ENCODE measurements around the gene ADISSP.

The ADISSP gene

DNA sequence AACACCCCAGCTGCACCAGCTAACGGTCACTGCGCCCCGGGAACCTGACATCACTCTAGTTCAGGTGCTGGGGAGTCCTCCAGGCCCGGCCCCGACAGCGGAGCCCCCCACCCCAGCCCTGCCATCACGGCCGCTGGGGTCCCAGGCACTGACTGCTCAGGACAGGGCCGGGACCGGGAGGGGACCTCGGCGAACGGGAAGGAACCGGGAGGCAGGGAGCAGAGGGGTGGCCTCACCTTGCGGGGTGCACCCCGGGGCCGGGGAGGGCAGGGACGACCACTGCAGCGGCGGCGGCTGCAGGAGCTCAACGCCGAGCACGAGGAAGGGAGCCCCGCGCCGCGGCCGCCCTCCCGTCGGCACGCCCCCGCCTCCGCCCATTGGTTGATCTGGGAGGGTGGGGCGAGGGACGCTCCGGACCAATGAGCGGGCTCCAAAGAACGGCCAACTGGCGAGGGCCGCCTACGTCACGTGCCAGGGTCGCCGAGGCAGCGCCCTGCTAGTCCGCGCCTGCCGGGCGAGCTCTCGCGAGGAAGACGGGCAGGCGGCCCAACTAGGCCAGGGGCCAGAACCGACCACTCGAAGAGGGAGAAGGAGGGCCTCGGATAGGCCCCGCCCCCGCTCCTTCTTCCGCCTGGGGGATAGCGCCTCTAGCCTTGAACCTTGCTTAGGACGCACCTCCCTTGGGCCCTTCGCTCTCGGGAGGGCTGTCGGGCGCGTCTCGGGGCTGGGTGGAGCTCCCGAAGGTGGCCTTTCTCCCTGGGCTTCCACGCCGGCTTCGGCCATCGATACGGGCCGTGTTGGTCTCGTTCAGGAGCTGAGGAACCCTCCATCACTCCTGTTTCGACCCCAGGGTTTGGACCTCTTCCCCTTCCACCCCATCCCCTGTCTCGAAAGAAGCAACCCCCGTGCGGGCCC is at the start of gene ADISSP:
TSS of gene ADISSP (minus strand) at position 327 of the 915 bp plus-strand sequence. CDS start 7,653 bp downstream, outside the sequence.
- H4K20me1 ChIP-seq (ENCODE audit: low read depth, low read length): no peaks in the 10 kb centered on the region
- H3K9me3 ChIP-seq (ENCODE audit: insufficient read depth, low read length): no peaks in the 10 kb centered on the region
- H3K36me3 ChIP-seq (ENCODE audit: low read length): no peaks in the 10 kb centered on the region
- H3K27ac ChIP-seq (ENCODE audit: low read depth, low read length): peak within 1 kb of the TSS; percentile 30
- peak within 1 kb of the TSS; percentile 80 for H3K4me2 ChIP-seq (ENCODE audit: low read depth, low read length, poor library complexity, severe bottlenecking)
- no peaks in the 10 kb centered on the region for H3K27me3 ChIP-seq (ENCODE audit: low read length)
- H3K79me2 ChIP-seq (ENCODE audit: insufficient read depth, low read length): peaks cover 30% of the 10 kb centered on the region
- peak within 1 kb of the TSS; percentile 78 for H2AFZ ChIP-seq (ENCODE audit: low read depth, low read length, severe bottlenecking)
- TF ChIP-seq EZH2phosphoT487 (conservative IDR thresholded peaks at IDR 0.05; ENCODE audit: low read length): no peak
- TF ChIP-seq, protein P1, sequence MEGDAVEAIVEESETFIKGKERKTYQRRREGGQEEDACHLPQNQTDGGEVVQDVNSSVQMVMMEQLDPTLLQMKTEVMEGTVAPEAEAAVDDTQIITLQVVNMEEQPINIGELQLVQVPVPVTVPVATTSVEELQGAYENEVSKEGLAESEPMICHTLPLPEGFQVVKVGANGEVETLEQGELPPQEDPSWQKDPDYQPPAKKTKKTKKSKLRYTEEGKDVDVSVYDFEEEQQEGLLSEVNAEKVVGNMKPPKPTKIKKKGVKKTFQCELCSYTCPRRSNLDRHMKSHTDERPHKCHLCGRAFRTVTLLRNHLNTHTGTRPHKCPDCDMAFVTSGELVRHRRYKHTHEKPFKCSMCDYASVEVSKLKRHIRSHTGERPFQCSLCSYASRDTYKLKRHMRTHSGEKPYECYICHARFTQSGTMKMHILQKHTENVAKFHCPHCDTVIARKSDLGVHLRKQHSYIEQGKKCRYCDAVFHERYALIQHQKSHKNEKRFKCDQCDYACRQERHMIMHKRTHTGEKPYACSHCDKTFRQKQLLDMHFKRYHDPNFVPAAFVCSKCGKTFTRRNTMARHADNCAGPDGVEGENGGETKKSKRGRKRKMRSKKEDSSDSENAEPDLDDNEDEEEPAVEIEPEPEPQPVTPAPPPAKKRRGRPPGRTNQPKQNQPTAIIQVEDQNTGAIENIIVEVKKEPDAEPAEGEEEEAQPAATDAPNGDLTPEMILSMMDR (IDR thresholded peaks at IDR 0.05; ENCODE audit: insufficient read depth, low read length, poor library complexity, severe bottlenecking): no peak
- H3K9me2 ChIP-seq (replicated peaks; ENCODE audit: insufficient read depth, low read length): no peaks in the 10 kb centered on the region
- peak within 1 kb of the TSS; percentile 92 for H3K9ac ChIP-seq (ENCODE audit: low read length)
- H3F3A ChIP-seq (ENCODE audit: insufficient read depth): peaks cover 7% of the 10 kb centered on the region; the same call in 1 of the 2 replicates
- H3K4me3 ChIP-seq (ENCODE audit: insufficient read depth, low read length, poor library complexity, severe bottlenecking): peak within 1 kb of the TSS; percentile 97

DNA sequence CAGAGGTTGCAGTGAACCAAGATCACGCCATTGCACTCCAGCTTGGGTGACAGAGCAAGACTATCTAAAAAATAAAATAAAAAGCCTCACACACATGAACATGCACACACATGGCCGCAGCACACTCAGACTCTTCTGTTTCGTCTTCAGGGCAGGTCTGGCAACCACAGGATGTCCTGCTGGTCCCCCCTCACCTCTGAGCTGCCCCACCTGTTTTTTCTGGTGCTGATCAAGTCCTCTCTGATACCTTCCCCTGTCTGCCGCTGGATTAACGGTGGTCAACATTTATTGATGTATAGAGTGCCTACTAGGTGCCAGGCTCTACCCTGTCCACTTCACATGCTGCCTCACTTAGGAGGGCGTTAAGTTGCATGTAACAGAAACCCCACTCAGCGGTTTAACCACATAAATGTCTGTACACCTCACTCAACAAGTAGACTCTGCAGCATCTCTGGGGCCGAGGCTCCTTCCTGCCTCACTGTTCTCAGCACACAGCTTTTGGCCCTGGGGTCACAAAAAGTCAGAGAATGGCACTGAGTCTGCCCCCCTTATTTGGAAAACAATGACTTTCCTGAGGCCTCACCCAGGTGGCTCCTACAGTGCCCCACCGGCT is 48.3 kb upstream of the ADISSP start:
- H3K4me2 ChIP-seq (ENCODE audit: low read depth, low read length, poor library complexity, severe bottlenecking): no peak overlapping the region
- peaks cover 5% of the 10 kb centered on the region; the same call in 1 of the 2 replicates for H3F3A ChIP-seq (ENCODE audit: insufficient read depth)
- TF ChIP-seq, protein P1 (IDR thresholded peaks at IDR 0.05; ENCODE audit: insufficient read depth, low read length, poor library complexity, severe bottlenecking): no peak
- TF ChIP-seq EZH2phosphoT487 (conservative IDR thresholded peaks at IDR 0.05; ENCODE audit: low read length): no peak
- H3K9me2 ChIP-seq (replicated peaks; ENCODE audit: insufficient read depth, low read length): no peaks in the 10 kb centered on the region
- H2AFZ ChIP-seq (ENCODE audit: low read depth, low read length, severe bottlenecking): no peak overlapping the region
- H3K36me3 ChIP-seq (ENCODE audit: low read length): no peaks in the 10 kb centered on the region
- H3K27ac ChIP-seq (ENCODE audit: low read depth, low read length): no peak overlapping the region
- no peak overlapping the region for H3K4me3 ChIP-seq (ENCODE audit: insufficient read depth, low read length, poor library complexity, severe bottlenecking)
- H4K20me1 ChIP-seq (ENCODE audit: low read depth, low read length): no peaks in the 10 kb centered on the region
- H3K9me3 ChIP-seq (ENCODE audit: insufficient read depth, low read length): no peaks in the 10 kb centered on the region
- H3K27me3 ChIP-seq (ENCODE audit: low read length): no peaks in the 10 kb centered on the region
- no peak overlapping the region for H3K9ac ChIP-seq (ENCODE audit: low read length)
- no peaks in the 10 kb centered on the region for H3K79me2 ChIP-seq (ENCODE audit: insufficient read depth, low read length)

DNA sequence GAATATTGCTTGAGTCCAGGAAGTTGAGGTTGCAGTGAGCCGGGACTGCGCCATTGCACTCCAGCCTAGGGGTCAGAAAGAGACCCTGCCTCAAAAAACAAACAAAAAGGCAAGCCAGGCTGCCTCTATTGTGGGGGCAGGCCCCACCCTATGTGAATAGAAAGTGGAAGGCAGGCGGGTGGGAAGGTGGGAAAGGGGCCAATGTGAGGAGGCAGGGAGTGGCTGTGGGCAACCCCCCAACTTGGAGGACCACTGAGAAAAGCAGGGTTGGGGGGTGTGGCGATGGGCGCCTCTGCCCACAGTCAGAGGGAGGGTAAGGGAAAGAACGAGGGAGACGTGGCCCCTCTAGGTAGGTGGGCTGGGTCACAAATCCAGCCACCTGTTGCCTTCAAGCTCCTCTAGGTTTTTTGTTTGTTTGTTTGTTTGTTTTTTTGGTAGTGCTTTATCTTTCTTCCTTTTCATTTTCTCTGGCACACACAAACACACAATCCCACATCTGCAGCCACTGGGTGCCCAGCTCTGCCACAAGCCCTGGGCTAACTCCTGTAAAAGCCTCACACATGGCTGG is 47.5 kb upstream of the ADISSP start:
- no peak for TF ChIP-seq EZH2phosphoT487 (conservative IDR thresholded peaks at IDR 0.05; ENCODE audit: low read length)
- TF ChIP-seq, protein P1 (IDR thresholded peaks at IDR 0.05; ENCODE audit: insufficient read depth, low read length, poor library complexity, severe bottlenecking): no peak
- Histone ChIP-seq H3K9me3 (ENCODE audit: insufficient read depth, low read length) (no peaks in the 10 kb centered on the region), H3K9ac (ENCODE audit: low read length) (no peak overlapping the region), H3K27ac (ENCODE audit: low read depth, low read length) (no peak overlapping the region), H3K27me3 (ENCODE audit: low read length) (no peaks in the 10 kb centered on the region), H2AFZ (ENCODE audit: low read depth, low read length, severe bottlenecking) (no peak overlapping the region), H4K20me1 (ENCODE audit: low read depth, low read length) (no peaks in the 10 kb centered on the region), H3K79me2 (ENCODE audit: insufficient read depth, low read length) (no peaks in the 10 kb centered on the region), H3K4me2 (ENCODE audit: low read depth, low read length, poor library complexity, severe bottlenecking) (no peak overlapping the region), H3F3A (ENCODE audit: insufficient read depth) (peaks cover 5% of the 10 kb centered on the region; the same call in 1 of the 2 replicates), H3K4me3 (ENCODE audit: insufficient read depth, low read length, poor library complexity, severe bottlenecking) (no peak overlapping the region), H3K9me2 (replicated peaks; ENCODE audit: insufficient read depth, low read length) (no peaks in the 10 kb centered on the region), H3K36me3 (ENCODE audit: low read length) (no peaks in the 10 kb centered on the region)

Data from SU-DHL-6 (cell line).